HUES48 (cell line): Measurements from ENCODE around the gene ANKRD27.
"Not testable (repeated sequence)": the region's sequence is repeated elsewhere in the genome, so short reads cannot be mapped to it uniquely, and the experiment has no call there.

ENCODE experiments used
- H3K27ac ChIP-seq: one replicate; pipeline ENCODE4 v1.7.0; 2013; ENCODE audit warnings: low read depth, low read length, inconsistent platforms
- H3K27me3 ChIP-seq: 2 replicates; pipeline ENCODE4 v1.6.1; 2013; ENCODE audit warnings: mild to moderate bottlenecking, low read length; ENCODE audit not compliant: control insufficient read depth, insufficient read depth
- H3K36me3 ChIP-seq: 2 replicates; pipeline ENCODE4 v1.6.1; 2013; ENCODE audit warnings: low read length; ENCODE audit not compliant: control insufficient read depth, insufficient read depth
- H3K4me1 ChIP-seq: 2 replicates; pipeline ENCODE4 v1.6.1; 2013; ENCODE audit warnings: mild to moderate bottlenecking, low read length; ENCODE audit not compliant: control insufficient read depth, insufficient read depth
- H3K4me3 ChIP-seq: 2 replicates; pipeline ENCODE4 v1.5.1; 2013; ENCODE audit warnings: mild to moderate bottlenecking, low read depth, low read length
- H3K9ac ChIP-seq: 2 replicates; pipeline ENCODE4 v1.6.1; 2013; ENCODE audit warnings: mild to moderate bottlenecking, low read depth, low read length, moderate library complexity
- H3K9me3 ChIP-seq: 2 replicates; pipeline ENCODE4 v1.6.1; 2013; ENCODE audit warnings: low read length; ENCODE audit not compliant: control insufficient read depth, insufficient read depth

The ANKRD27 gene

GRCh38 chr19:32674931-32675719, at the start of gene ANKRD27:
Gene ANKRD27 (minus strand): TSS chr19:32675180. CDS start chr19:32659015, 16,165 bp downstream.
- H3K27ac ChIP-seq: peak within 1 kb of the TSS; percentile 59
- 0 out of 2 replicates have a peak within 1 kb of the TSS, but pooled peaks have one; percentile 15 for H3K9ac ChIP-seq
- H3K27me3 ChIP-seq: peaks cover 29% of the 10 kb centered on the region
- H3K9me3 ChIP-seq: no peaks in the 10 kb centered on the region
- H3K4me1 ChIP-seq: peaks cover 15% of the 10 kb centered on the region
- no peaks in the 10 kb centered on the region for H3K36me3 ChIP-seq
- H3K4me3 ChIP-seq: peak within 1 kb of the TSS; percentile 73

GRCh38 chr19:32720936-32721250, 45.9 kb upstream of the ANKRD27 start:
- Histone ChIP-seq H3K4me3 (no peak overlapping the region), H3K36me3 (no peaks in the 10 kb centered on the region), H3K9ac (no peak overlapping the region), H3K9me3 (no peaks in the 10 kb centered on the region), H3K27ac (no peak overlapping the region), H3K27me3 (no peaks in the 10 kb centered on the region), H3K4me1 (0 out of 2 replicates have a peak, but pooled peaks cover 3% of the 10 kb centered on the region)

DNA sequence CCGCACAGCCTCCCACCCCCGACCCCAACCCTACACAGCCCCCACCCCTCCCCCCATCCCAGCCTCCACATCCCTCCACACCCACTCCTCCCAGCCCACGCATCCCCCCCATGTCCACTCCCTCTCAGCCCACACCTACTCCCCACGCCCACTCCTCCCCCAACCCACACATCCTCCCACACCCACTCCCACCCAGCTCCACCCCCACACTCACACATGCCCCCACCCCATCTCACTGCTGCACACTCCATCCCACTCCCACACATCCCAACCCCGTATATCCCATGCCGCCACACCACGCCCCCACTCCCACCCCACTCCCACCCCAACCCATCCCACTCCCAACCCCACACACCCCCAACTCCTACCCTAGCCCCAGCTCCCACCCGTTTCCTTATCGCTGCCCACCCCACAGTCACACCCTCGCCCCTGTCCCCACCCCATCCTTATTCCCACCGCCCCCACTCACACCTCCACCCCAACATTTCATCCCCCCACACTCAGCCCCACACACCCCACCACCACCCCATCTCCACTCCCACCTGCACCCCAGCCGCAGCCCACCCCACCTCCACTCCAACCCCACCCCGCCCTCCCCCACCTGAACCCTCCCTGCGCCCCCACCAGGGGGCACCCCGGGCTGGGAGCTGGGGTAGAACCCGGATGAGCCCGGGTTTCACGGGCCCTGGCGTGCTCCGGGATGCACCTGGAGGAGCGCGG, 45.4 kb upstream of the ANKRD27 start:
- Histone ChIP-seq H3K36me3 (no peaks in the 10 kb centered on the region), H3K4me3 (no peak overlapping the region), H3K4me1 (0 out of 2 replicates have a peak, but pooled peaks cover 3% of the 10 kb centered on the region), H3K27ac (no peak overlapping the region), H3K27me3 (no peaks in the 10 kb centered on the region), H3K9me3 (no peaks in the 10 kb centered on the region), H3K9ac (no peak overlapping the region)

GRCh38 chr19:32719611-32720059, 44.7 kb upstream of the ANKRD27 start, which contains the start of gene TDRD12:
Gene TDRD12 (plus strand): TSS chr19:32719767. CDS start chr19:32720073, 306 bp downstream.
- Histone ChIP-seq H3K9ac (no peak within 1 kb of the TSS), H3K4me3 (no peak within 1 kb of the TSS), H3K27me3 (no peaks in the 10 kb centered on the region), H3K9me3 (no peaks in the 10 kb centered on the region), H3K27ac (no peak within 1 kb of the TSS), H3K36me3 (no peaks in the 10 kb centered on the region), H3K4me1 (0 out of 2 replicates have a peak, but pooled peaks cover 3% of the 10 kb centered on the region)

GRCh38 chr19:32718286-32718685, 43.3 kb upstream of the ANKRD27 start:
- Histone ChIP-seq H3K9me3 (no peaks in the 10 kb centered on the region), H3K9ac (no peak overlapping the region), H3K36me3 (no peaks in the 10 kb centered on the region), H3K27me3 (no peaks in the 10 kb centered on the region), H3K27ac (no peak overlapping the region), H3K4me3 (no peak overlapping the region), H3K4me1 (0 out of 2 replicates have a peak, but pooled peaks cover 3% of the 10 kb centered on the region)

- Histone ChIP-seq H3K9ac (no peak overlapping the region), H3K27ac (no peak overlapping the region), H3K4me3 (no peak overlapping the region), H3K27me3 (no peaks in the 10 kb centered on the region), H3K36me3 (no peaks in the 10 kb centered on the region), H3K4me1 (0 out of 2 replicates have a peak, but pooled peaks cover 3% of the 10 kb centered on the region), H3K9me3 (no peaks in the 10 kb centered on the region)
Measured at GRCh38 chr19:32717496-32717895, 42.5 kb upstream of the ANKRD27 start.

DNA sequence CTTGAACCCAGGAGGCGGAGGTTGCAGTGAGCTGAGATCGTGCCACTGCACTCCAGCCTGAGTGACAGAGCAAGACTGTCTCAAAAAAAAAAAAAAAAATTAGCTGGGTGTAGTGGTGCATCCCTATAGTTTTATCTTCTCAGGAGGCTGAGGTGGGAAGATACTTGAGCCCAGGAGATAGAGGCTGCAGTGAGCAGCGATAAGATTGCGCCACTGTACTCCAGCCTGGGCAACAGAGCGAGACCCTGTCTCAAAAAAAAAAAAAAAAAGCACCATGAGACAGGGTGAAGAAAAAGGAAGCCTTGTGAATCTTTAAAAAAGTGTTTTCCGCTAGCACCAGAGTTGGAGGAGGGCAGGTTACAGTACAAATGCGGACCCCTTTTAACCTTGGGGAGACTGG, 41.2 kb upstream of the ANKRD27 start:
- not testable (repeated sequence) for H3K36me3 ChIP-seq, H3K9ac ChIP-seq, H3K4me1 ChIP-seq, H3K9me3 ChIP-seq, H3K27me3 ChIP-seq, H3K27ac ChIP-seq, H3K4me3 ChIP-seq

- H3K4me3 ChIP-seq: no peak overlapping the region
- H3K27ac ChIP-seq: no peak overlapping the region
- H3K36me3 ChIP-seq: no peaks in the 10 kb centered on the region
- no peak overlapping the region for H3K9ac ChIP-seq
- H3K9me3 ChIP-seq: no peaks in the 10 kb centered on the region
- no peaks in the 10 kb centered on the region for H3K4me1 ChIP-seq
- H3K27me3 ChIP-seq: no peaks in the 10 kb centered on the region
Measured at GRCh38 chr19:32711747-32712146, 36.8 kb upstream of the ANKRD27 start.

DNA sequence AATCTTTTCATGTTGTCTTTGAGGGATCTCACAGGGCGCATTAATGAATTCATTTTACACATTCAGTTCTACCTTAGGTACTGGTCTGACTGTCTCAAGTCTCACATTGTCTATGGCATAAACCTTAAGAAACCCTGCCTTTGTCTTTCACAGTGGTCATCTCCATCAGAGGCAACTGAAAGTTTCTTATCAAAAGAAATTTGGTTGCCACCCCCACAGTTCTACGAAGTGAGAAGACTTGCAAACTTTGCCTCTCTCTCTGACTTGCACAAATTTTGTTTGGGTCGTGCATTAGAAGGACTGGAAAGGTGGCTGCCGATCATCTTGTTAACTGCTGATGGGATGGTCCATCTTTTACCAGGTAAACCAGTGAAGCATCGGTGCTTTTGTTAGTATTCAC, 34.1 kb upstream of the ANKRD27 start:
- Histone ChIP-seq H3K4me3 (no peak overlapping the region), H3K9ac (no peak overlapping the region), H3K36me3 (no peaks in the 10 kb centered on the region), H3K9me3 (peaks cover 3% of the 10 kb centered on the region; the same call in 1 of the 2 replicates), H3K4me1 (no peaks in the 10 kb centered on the region), H3K27ac (no peak overlapping the region), H3K27me3 (no peaks in the 10 kb centered on the region)

DNA sequence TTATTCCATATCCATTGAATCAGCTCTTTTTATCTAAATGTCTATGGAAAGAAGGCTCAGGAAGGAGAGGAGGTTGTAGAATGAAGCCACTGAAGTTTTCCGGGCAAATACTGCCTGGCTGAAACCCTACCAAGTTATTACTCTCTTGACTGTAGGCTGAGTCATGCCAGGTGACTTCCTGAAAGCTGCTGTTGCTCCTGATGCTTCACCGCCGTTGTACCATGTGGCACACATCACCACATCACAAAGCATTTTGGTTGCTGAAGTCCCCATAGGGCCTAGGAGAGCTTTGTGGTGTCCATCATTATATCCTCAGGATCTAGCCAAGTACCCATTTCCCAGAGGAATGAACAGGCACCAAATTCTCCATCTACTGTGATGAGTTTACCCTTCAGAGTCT, 33.5 kb upstream of the ANKRD27 start:
- no peaks in the 10 kb centered on the region for H3K36me3 ChIP-seq

GRCh38 chr19:32704006-32704405, 29.0 kb upstream of the ANKRD27 start:
- H3K9me3 ChIP-seq, H3K36me3 ChIP-seq: not testable (repeated sequence)

More for the DNA sequence above, 33.5 kb upstream of the ANKRD27 start:
- no peak overlapping the region for H3K4me3 ChIP-seq
- H3K4me1 ChIP-seq: no peaks in the 10 kb centered on the region
- no peak overlapping the region for H3K27ac ChIP-seq
- no peaks in the 10 kb centered on the region for H3K27me3 ChIP-seq
- no peak overlapping the region for H3K9ac ChIP-seq
- peaks cover 3% of the 10 kb centered on the region; the same call in 1 of the 2 replicates for H3K9me3 ChIP-seq

More at GRCh38 chr19:32704006-32704405, 29.0 kb upstream of the ANKRD27 start:
- H3K27me3 ChIP-seq, H3K9ac ChIP-seq, H3K27ac ChIP-seq, H3K4me3 ChIP-seq, H3K4me1 ChIP-seq: not testable (repeated sequence)
